ENCODE measurements around the gene OLFM3.

OLFM3 gene

DNA sequence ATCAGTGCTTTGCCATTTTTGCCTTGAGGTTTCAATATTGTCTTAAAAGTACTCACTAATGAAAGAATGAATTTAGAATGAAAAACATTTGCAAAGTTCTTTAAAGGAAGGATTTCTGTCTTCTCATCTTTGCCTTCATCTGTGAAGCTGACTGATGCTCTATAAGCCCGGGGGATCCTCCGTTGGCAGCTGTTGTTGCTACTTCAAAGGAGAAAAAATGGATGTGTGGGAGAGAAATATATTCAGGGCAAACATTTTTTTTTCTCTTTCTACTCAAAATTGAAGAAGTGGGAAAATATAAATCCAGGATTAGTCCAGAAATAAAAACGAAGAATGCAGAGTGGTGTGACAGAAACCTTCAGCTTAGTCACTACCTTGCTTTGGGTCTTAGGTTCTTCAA, 142.5 kb downstream of the OLFM3 start:
- TF ChIP-seq NFIC (IDR thresholded peaks at IDR 0.05) (no peak), YY1 (IDR thresholded peaks at IDR 0.05; ENCODE audit: low read depth) (no peak), RAD21 (IDR thresholded peaks at IDR 0.05; ENCODE audit: low read depth) (no peak), CREB1 (IDR thresholded peaks at IDR 0.05; ENCODE audit: low read depth) (no peak), FOXM1 (IDR thresholded peaks at IDR 0.05; ENCODE audit: borderline replicate concordance, low read depth) (no peak), ZBTB7A (IDR thresholded peaks at IDR 0.05; ENCODE audit: low read depth) (no peak), CEBPB (IDR thresholded peaks at IDR 0.05) (no peak), TAF1 (IDR thresholded peaks at IDR 0.05; ENCODE audit: low read depth) (no peak), EGR1 (IDR thresholded peaks at IDR 0.05) (no peak), REST (IDR thresholded peaks at IDR 0.05; ENCODE audit: low read depth) (no peak), EP300 (IDR thresholded peaks at IDR 0.05; ENCODE audit: borderline replicate concordance) (no peak), TCF12 (IDR thresholded peaks at IDR 0.05; ENCODE audit: low read depth) (no peak)

GRCh38 chr1:101852936-101853335, 143.8 kb downstream of the OLFM3 start:
- TF ChIP-seq MAX (IDR thresholded peaks at IDR 0.05): no peak
- no peak for TF ChIP-seq TAF1 (IDR thresholded peaks at IDR 0.05; ENCODE audit: low read depth)
- no peak for TF ChIP-seq CEBPB (IDR thresholded peaks at IDR 0.05)
- no peak for TF ChIP-seq FOXM1 (IDR thresholded peaks at IDR 0.05; ENCODE audit: borderline replicate concordance, low read depth)
- no peak for TF ChIP-seq ZBTB7A (IDR thresholded peaks at IDR 0.05; ENCODE audit: low read depth)
- TF ChIP-seq CREB1 (IDR thresholded peaks at IDR 0.05; ENCODE audit: low read depth): no peak
- TF ChIP-seq NFIC (IDR thresholded peaks at IDR 0.05): no peak

DNA sequence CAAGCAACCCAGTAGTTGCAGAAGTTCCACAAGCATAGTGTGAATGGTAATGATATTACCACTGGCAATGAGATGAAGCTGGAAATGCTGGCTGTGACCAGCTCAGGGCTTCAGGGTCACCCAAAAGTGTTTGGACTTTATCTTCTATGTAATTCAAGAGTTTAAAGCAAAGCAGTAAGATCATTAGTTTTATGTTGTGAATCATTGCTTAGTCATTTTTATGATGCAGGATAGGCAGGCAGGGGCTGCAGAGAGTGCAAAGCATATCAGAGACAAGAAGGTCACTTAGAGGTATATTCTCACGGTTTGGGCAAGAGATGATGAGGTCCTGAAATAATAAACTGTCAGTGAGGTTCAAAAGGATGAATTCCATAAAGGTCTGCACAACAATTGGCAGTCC, 147.4 kb downstream of the OLFM3 start:
- TF ChIP-seq NFIC (IDR thresholded peaks at IDR 0.05) (no peak), CEBPB (IDR thresholded peaks at IDR 0.05) (no peak), MAX (IDR thresholded peaks at IDR 0.05) (no peak), CREB1 (IDR thresholded peaks at IDR 0.05; ENCODE audit: low read depth) (no peak), ZBTB7A (IDR thresholded peaks at IDR 0.05; ENCODE audit: low read depth) (no peak), YY1 (IDR thresholded peaks at IDR 0.05; ENCODE audit: low read depth) (no peak)
- TF ChIP-seq, protein P1, sequence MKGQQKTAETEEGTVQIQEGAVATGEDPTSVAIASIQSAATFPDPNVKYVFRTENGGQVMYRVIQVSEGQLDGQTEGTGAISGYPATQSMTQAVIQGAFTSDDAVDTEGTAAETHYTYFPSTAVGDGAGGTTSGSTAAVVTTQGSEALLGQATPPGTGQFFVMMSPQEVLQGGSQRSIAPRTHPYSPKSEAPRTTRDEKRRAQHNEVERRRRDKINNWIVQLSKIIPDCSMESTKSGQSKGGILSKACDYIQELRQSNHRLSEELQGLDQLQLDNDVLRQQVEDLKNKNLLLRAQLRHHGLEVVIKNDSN (IDR thresholded peaks at IDR 0.05): no peak

- TF ChIP-seq NFIC (IDR thresholded peaks at IDR 0.05): no peak
- TF ChIP-seq FOXM1 (IDR thresholded peaks at IDR 0.05; ENCODE audit: borderline replicate concordance, low read depth): no peak
- no peak for TF ChIP-seq EGR1 (IDR thresholded peaks at IDR 0.05)
- no peak for TF ChIP-seq TEAD4 (IDR thresholded peaks at IDR 0.05)
- TF ChIP-seq TCF12 (IDR thresholded peaks at IDR 0.05; ENCODE audit: low read depth): no peak
- TF ChIP-seq, protein P1 (IDR thresholded peaks at IDR 0.05): no peak
- no peak for TF ChIP-seq TAF1 (IDR thresholded peaks at IDR 0.05; ENCODE audit: low read depth)
- TF ChIP-seq CREB1 (IDR thresholded peaks at IDR 0.05; ENCODE audit: low read depth): no peak
- TF ChIP-seq ZBTB7A (IDR thresholded peaks at IDR 0.05; ENCODE audit: low read depth): no peak
- no peak for TF ChIP-seq RAD21 (IDR thresholded peaks at IDR 0.05; ENCODE audit: low read depth)
- TF ChIP-seq REST (IDR thresholded peaks at IDR 0.05; ENCODE audit: low read depth): no peak
- no peak for TF ChIP-seq EP300 (IDR thresholded peaks at IDR 0.05; ENCODE audit: borderline replicate concordance)
- no peak for TF ChIP-seq MAX (IDR thresholded peaks at IDR 0.05)
- no peak for TF ChIP-seq YY1 (IDR thresholded peaks at IDR 0.05; ENCODE audit: low read depth)
- TF ChIP-seq CEBPB (IDR thresholded peaks at IDR 0.05): no peak
Observed at GRCh38 chr1:101847626-101848025, 149.1 kb downstream of the OLFM3 start.

DNA sequence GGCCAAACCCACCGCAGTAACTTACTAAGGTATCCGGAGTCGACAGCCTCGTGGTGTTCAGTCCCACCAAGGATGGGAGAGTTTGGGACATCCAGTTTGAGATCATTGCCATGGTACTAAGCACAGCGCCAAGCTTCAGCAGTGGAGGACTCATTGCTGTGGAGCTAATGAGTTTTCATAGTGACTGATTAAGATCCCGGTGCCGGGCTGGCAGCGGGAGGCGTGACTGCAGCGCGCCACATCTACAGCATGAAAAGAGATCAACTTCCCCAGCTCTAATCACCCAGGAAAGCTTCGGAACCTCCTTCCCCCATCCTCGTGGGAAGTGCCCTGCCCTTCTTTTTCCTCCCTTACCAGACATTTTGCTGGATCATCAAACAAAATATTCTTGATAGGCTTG, 149.9 kb downstream of the OLFM3 start:
- TF ChIP-seq RAD21 (IDR thresholded peaks at IDR 0.05; ENCODE audit: low read depth) (no peak), CEBPB (IDR thresholded peaks at IDR 0.05) (no peak), EP300 (IDR thresholded peaks at IDR 0.05; ENCODE audit: borderline replicate concordance) (no peak)

GRCh38 chr1:101843160-101843559, 153.6 kb downstream of the OLFM3 start:
- TF ChIP-seq NFIC (IDR thresholded peaks at IDR 0.05) (no peak), RAD21 (IDR thresholded peaks at IDR 0.05; ENCODE audit: low read depth) (no peak), MAX (IDR thresholded peaks at IDR 0.05) (no peak), EP300 (IDR thresholded peaks at IDR 0.05; ENCODE audit: borderline replicate concordance) (no peak), FOXM1 (IDR thresholded peaks at IDR 0.05; ENCODE audit: borderline replicate concordance, low read depth) (no peak), YY1 (IDR thresholded peaks at IDR 0.05; ENCODE audit: low read depth) (no peak), TAF1 (IDR thresholded peaks at IDR 0.05; ENCODE audit: low read depth) (no peak), REST (IDR thresholded peaks at IDR 0.05; ENCODE audit: low read depth) (no peak), ZBTB7A (IDR thresholded peaks at IDR 0.05; ENCODE audit: low read depth) (no peak), TCF12 (IDR thresholded peaks at IDR 0.05; ENCODE audit: low read depth) (no peak), CREB1 (IDR thresholded peaks at IDR 0.05; ENCODE audit: low read depth) (no peak), EGR1 (IDR thresholded peaks at IDR 0.05) (no peak), CEBPB (IDR thresholded peaks at IDR 0.05) (no peak), TEAD4 (IDR thresholded peaks at IDR 0.05) (no peak)
- TF ChIP-seq, protein P1 (IDR thresholded peaks at IDR 0.05): no peak

Measured in Ishikawa (cell line).